NCI-H69 (cell line): ENCODE data around the gene SLC25A36.
A peak's percentile ranks its signal among the peaks of the same experiment; 100 is the strongest.

Experiments
- DNase-seq: peaks from one replicate; lab custom pipeline; 2025; lab: John Stamatoyannopoulos, UW

The SLC25A36 gene

GRCh38 chr3:140941434-140942220, at the start of gene SLC25A36:
SLC25A36 (plus strand) TSS chr3:140941836; CDS start chr3:140942055, 219 bp downstream.
- DNase-seq, result peak; percentile 98

GRCh38 chr3:140896997-140897396, 44.6 kb upstream of the SLC25A36 start:
- no peak for DNase-seq

- DNase-seq, result peak; percentile 56
Measured at GRCh38 chr3:140898340-140899180, 43.1 kb upstream of the SLC25A36 start.

GRCh38 chr3:140899363-140899762, 42.3 kb upstream of the SLC25A36 start:
- peak; percentile 6 for DNase-seq

- DNase-seq, result no peak
Measured at GRCh38 chr3:140902791-140903190, 38.8 kb upstream of the SLC25A36 start.

GRCh38 chr3:140903196-140903595, 38.4 kb upstream of the SLC25A36 start:
- DNase-seq, result no peak

GRCh38 chr3:140904521-140904920, 37.1 kb upstream of the SLC25A36 start:
- peak; percentile 6 for DNase-seq

GRCh38 chr3:140905559-140905958, 36.1 kb upstream of the SLC25A36 start:
- DNase-seq, result no peak

- no peak for DNase-seq
Measured at GRCh38 chr3:140906785-140907184, 34.9 kb upstream of the SLC25A36 start.

- DNase-seq, result peak; percentile 62
Measured at GRCh38 chr3:140910860-140911259, 30.8 kb upstream of the SLC25A36 start.

GRCh38 chr3:140911822-140912221, 29.8 kb upstream of the SLC25A36 start:
- peak; percentile 91 for DNase-seq

- no peak for DNase-seq
Measured at GRCh38 chr3:140913728-140914127, 27.9 kb upstream of the SLC25A36 start.

- no peak for DNase-seq
Measured at GRCh38 chr3:140914384-140914945, 27.2 kb upstream of the SLC25A36 start.

GRCh38 chr3:140916603-140917002, 25.0 kb upstream of the SLC25A36 start:
- no peak for DNase-seq

- DNase-seq, result no peak
Measured at GRCh38 chr3:140917772-140918171, 23.9 kb upstream of the SLC25A36 start.

GRCh38 chr3:140920029-140920428, 21.6 kb upstream of the SLC25A36 start:
- DNase-seq, result no peak

- DNase-seq, result peak; percentile 18
Measured at GRCh38 chr3:140922634-140923033, 19.0 kb upstream of the SLC25A36 start.

GRCh38 chr3:140924097-140924873, 17.4 kb upstream of the SLC25A36 start:
- DNase-seq, result no peak

GRCh38 chr3:140927279-140928069, 14.2 kb upstream of the SLC25A36 start:
- no peak for DNase-seq

GRCh38 chr3:140929446-140929845, 12.2 kb upstream of the SLC25A36 start:
- DNase-seq, result no peak

- peak; percentile 8 for DNase-seq
Measured at GRCh38 chr3:140931016-140931454, 10.6 kb upstream of the SLC25A36 start.
